ENCODE measurements around the gene PPP6R3. TPM values are rescaled to one million over a fixed set of nuclear protein-coding genes. Genes with fewer than 3 reads are reported as not detected.

PPP6R3 gene
- total RNA-seq, 1 experiment from 2014 or later = 143 TPM

- peaks cover 68% of the 10 kb centered on the region for H3K36me3 ChIP-seq
These were observed 122.0 kb downstream of the PPP6R3 start for GRCh38 chr11:68582416-68583040.

DNA sequence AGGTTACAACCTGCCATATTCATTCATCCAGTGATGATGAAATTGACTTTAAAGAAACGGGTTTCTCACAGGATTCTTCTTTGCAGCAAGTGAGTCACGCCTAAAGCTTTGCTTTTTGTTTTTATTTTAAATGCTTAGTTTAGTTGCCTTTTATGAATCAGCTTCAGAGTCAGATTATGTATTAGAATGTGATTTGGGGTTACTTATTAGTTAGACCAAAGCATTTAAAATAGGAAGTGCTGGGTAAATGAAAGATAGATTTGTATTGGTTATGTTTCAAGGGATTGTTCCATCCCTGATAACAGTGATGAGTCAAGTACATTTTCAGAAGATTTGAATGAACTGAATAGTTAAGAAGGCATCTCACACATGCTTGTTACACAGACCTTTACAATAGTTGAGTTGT, 122.5 kb downstream of the PPP6R3 start:
- Histone ChIP-seq H3K9me3 (replicated peaks) (no peaks in the 10 kb centered on the region), H3K4me1 (no peaks in the 10 kb centered on the region), H3K27ac (no peak overlapping the region), H3K4me3 (no peak overlapping the region), H3K36me3 (peaks cover 70% of the 10 kb centered on the region), H3K27me3 (no peaks in the 10 kb centered on the region)
- DNase-seq = no peak

More at GRCh38 chr11:68582416-68583040, 122.0 kb downstream of the PPP6R3 start:
- Histone ChIP-seq H3K27me3 (no peaks in the 10 kb centered on the region), H3K4me3 (no peak overlapping the region), H3K27ac (no peak overlapping the region), H3K9me3 (replicated peaks) (no peaks in the 10 kb centered on the region), H3K4me1 (no peaks in the 10 kb centered on the region)
- no peak for DNase-seq

DNA sequence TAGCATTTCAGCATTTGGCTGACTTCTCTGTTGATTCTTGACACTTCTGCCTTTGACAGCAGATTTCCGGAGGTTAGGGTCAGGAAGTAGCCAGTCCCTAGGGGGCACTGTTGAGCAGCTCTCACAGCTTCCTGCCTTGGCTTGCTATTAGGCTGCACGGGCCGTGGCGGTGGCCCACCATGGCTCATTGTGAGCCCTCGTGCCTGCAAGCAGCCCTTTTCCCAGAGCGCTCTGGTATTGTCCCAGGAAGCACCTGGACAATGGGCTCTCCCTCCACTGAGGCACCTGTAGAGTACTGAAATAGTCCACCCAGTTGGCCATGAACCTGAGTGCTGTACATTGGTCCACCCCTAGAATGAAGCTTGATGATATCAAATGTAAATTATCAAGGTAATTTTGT, 123.5 kb downstream of the PPP6R3 start:
- no peaks in the 10 kb centered on the region for H3K4me1 ChIP-seq
- H3K27me3 ChIP-seq = no peaks in the 10 kb centered on the region
- H3K36me3 ChIP-seq = peaks cover 64% of the 10 kb centered on the region
- no peak overlapping the region for H3K27ac ChIP-seq
- H3K4me3 ChIP-seq = no peak overlapping the region
- DNase-seq = peak; percentile 45 to 66
- no peaks in the 10 kb centered on the region for H3K9me3 ChIP-seq (replicated peaks)

- H3K4me1 ChIP-seq = no peaks in the 10 kb centered on the region
- H3K36me3 ChIP-seq = peaks cover 64% of the 10 kb centered on the region
- no peaks in the 10 kb centered on the region for H3K9me3 ChIP-seq (replicated peaks)
- no peak overlapping the region for H3K27ac ChIP-seq
- no peak overlapping the region for H3K4me3 ChIP-seq
- no peaks in the 10 kb centered on the region for H3K27me3 ChIP-seq
- DNase-seq = no peak
These were observed 124.5 kb downstream of the PPP6R3 start for GRCh38 chr11:68584991-68585524.

GRCh38 chr11:68589547-68590216, 129.1 kb downstream of the PPP6R3 start:
- Histone ChIP-seq H3K9me3 (replicated peaks) (no peaks in the 10 kb centered on the region), H3K27ac (no peak overlapping the region), H3K27me3 (no peaks in the 10 kb centered on the region), H3K4me3 (no peak overlapping the region), H3K36me3 (peaks cover 74% of the 10 kb centered on the region), H3K4me1 (no peaks in the 10 kb centered on the region)
- DNase-seq = no peak

GRCh38 chr11:68591719-68592118, 131.2 kb downstream of the PPP6R3 start:
- no peak overlapping the region for H3K27ac ChIP-seq
- peaks cover 72% of the 10 kb centered on the region for H3K36me3 ChIP-seq
- no peak for DNase-seq
- no peaks in the 10 kb centered on the region for H3K9me3 ChIP-seq (replicated peaks)
- no peaks in the 10 kb centered on the region for H3K27me3 ChIP-seq
- no peak overlapping the region for H3K4me3 ChIP-seq
- no peaks in the 10 kb centered on the region for H3K4me1 ChIP-seq

- Histone ChIP-seq H3K27me3 (no peaks in the 10 kb centered on the region), H3K9me3 (replicated peaks) (no peaks in the 10 kb centered on the region), H3K4me3 (no peak overlapping the region), H3K36me3 (peaks cover 68% of the 10 kb centered on the region), H3K27ac (no peak overlapping the region), H3K4me1 (no peaks in the 10 kb centered on the region)
- DNase-seq = no peak
These were observed 132.9 kb downstream of the PPP6R3 start for GRCh38 chr11:68593441-68593840.

DNA sequence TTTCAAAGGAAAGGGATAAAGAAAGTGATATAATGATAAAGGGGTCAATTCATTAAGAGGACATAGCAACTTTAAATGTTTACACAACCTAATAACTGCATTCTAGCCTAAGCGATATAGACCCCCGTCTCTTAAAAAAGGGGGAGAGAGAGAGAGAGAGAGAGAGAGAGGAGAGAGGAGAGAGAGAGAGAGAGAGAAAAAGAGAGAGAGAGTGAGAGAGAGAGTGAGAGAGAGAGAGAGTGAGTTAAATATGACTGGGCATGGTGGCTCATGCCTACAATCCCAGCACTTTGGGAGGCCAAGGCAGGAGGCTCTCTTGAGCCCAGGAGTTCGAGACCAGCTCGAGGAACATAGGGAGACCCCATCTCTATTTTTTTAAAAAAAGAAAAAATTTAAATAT, 133.6 kb downstream of the PPP6R3 start:
- H3K27me3 ChIP-seq = no peaks in the 10 kb centered on the region
- H3K4me3 ChIP-seq = no peak overlapping the region
- no peaks in the 10 kb centered on the region for H3K9me3 ChIP-seq (replicated peaks)
- H3K36me3 ChIP-seq = peaks cover 75% of the 10 kb centered on the region
- DNase-seq = no peak
- no peak overlapping the region for H3K27ac ChIP-seq
- no peaks in the 10 kb centered on the region for H3K4me1 ChIP-seq

DNA sequence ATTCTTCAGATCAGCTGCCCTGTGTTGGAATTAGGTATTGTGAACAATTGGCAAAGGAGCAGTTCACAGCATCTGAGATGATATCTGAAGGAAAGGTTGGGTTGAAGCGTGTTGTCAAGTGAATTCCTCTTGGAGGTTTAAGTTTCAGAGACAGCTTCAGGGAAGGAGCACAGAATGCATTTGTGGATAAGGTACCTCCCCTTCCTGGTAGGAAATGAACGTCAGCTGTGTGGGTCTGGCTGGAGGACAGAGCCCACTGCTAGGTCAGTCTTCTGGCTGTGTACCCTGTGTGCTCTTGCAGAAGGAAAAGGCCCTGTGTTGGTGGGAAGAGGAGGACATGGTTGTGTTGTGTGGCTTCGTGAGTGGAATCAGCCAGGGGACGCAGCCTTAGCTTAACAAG, 135.7 kb downstream of the PPP6R3 start:
- Histone ChIP-seq H3K36me3 (peaks cover 71% of the 10 kb centered on the region), H3K4me3 (no peak overlapping the region), H3K4me1 (no peaks in the 10 kb centered on the region), H3K27me3 (no peaks in the 10 kb centered on the region), H3K27ac (no peak overlapping the region), H3K9me3 (replicated peaks) (no peaks in the 10 kb centered on the region)
- no peak for DNase-seq

GRCh38 chr11:68598816-68599653, 138.5 kb downstream of the PPP6R3 start:
- no peak for DNase-seq
- no peak overlapping the region for H3K27ac ChIP-seq
- no peaks in the 10 kb centered on the region for H3K9me3 ChIP-seq (replicated peaks)
- peaks cover 76% of the 10 kb centered on the region for H3K36me3 ChIP-seq
- H3K4me3 ChIP-seq = no peak overlapping the region
- no peaks in the 10 kb centered on the region for H3K27me3 ChIP-seq
- H3K4me1 ChIP-seq = no peaks in the 10 kb centered on the region

DNA sequence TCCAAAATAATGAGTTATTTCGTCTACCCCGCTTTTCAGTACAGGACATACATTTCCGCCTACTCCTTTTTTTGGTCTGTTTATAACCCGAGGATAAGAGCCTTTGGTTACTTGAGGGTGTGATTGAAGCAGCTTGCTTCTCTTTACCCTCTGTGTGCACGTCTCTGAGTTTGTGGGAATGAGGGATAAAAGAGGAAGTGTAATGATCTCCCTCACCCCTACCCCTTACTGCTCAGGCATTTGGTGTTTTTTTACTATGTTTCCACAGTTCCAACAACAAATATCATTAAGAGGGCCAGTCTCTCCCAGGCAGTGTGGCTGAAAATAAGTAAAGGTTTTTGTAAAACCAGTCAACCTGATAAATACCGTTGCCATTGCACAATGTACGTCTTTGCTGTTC, 140.6 kb downstream of the PPP6R3 start:
- H3K27ac ChIP-seq = no peak overlapping the region
- no peak for DNase-seq
- H3K36me3 ChIP-seq = peaks cover 88% of the 10 kb centered on the region
- H3K27me3 ChIP-seq = no peaks in the 10 kb centered on the region
- no peaks in the 10 kb centered on the region for H3K4me1 ChIP-seq
- no peak overlapping the region for H3K4me3 ChIP-seq
- no peaks in the 10 kb centered on the region for H3K9me3 ChIP-seq (replicated peaks)

DNA sequence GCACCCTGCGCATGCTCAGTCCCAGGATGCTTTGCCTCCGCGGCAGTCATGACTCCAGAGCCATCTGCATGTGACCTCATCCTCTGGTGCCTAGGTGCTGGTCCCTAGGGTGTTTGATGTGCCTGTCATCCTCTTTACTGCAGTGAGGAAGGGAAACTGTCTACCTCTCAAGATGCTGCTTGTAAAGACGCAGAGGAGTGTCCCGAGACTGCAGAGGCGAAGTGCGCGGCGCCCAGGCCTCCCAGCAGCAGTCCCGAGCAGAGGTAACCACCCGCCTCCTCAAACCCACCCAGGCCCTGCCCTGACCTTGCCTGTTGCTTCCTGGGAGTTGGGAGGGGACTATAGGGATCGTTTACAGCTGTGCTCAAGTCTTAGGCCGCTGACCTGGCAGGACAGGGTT, 149.2 kb downstream of the PPP6R3 start:
- H3K9me3 ChIP-seq (replicated peaks) = no peaks in the 10 kb centered on the region
- no peaks in the 10 kb centered on the region for H3K4me1 ChIP-seq
- H3K36me3 ChIP-seq = peaks cover 67% of the 10 kb centered on the region
- DNase-seq = no peak
- H3K4me3 ChIP-seq = no peak overlapping the region
- H3K27me3 ChIP-seq = no peaks in the 10 kb centered on the region
- H3K27ac ChIP-seq = no peak overlapping the region

DNA sequence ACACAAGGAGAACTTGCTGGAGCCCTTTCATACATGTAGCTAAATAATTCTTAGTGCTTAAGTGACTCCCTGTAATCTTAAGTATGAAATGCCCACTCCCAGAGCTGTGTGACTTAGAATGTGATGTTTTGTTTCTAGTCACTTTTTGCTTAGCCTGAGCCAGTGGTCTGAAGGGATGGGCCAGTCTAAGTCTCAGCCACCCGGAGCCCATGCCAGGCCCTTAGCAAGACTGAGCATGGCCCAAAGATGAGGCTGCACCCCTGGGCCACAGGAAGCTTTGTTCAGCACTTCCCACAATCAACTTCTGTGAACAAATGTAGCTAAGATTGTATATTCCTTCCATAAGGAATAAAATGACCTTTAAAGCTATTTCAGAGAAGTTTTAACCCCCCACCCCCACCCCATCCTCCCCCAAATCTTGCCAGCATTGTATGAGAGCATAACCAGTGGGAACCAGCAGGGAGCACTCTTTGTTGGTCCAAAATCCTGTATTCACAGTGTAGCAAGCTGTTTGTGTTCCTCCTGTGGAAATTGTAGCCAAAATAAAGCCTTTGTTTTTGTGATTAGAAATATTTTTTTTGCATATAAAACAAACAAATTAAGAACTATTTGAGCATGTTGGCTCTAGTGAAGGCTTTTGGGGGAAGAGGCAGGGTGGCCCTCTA, 150.0 kb downstream of the PPP6R3 start:
- Histone ChIP-seq H3K36me3 (peaks cover 65% of the 10 kb centered on the region), H3K4me3 (no peak overlapping the region), H3K27ac (no peak overlapping the region), H3K4me1 (no peaks in the 10 kb centered on the region), H3K27me3 (no peaks in the 10 kb centered on the region), H3K9me3 (replicated peaks) (no peaks in the 10 kb centered on the region)
- no peak for DNase-seq

GRCh38 chr11:68615657-68616056, 155.1 kb downstream of the PPP6R3 start:
- peaks cover 38% of the 10 kb centered on the region for H3K36me3 ChIP-seq
- no peaks in the 10 kb centered on the region for H3K9me3 ChIP-seq (replicated peaks)
- no peak overlapping the region for H3K27ac ChIP-seq
- no peak for DNase-seq
- no peaks in the 10 kb centered on the region for H3K27me3 ChIP-seq
- no peaks in the 10 kb centered on the region for H3K4me1 ChIP-seq
- H3K4me3 ChIP-seq = no peak overlapping the region

Measured in SJCRH30 (cell line).